GM19351 (cell line): ENCODE data around the gene ZNF674.
"Not testable (repeated sequence)": the region's sequence is repeated elsewhere in the genome, so short reads cannot be mapped to it uniquely, and the experiment has no call there.

ENCODE experiments used
- ATAC-seq: cut with Tn5 transposase; IDR thresholded peaks from one replicate; pipeline ENCODE4 v1.9.1; 2021; ENCODE audit warnings: mild to moderate bottlenecking, moderate library complexity; ENCODE audit not compliant: unreplicated experiment

Gene ZNF674

GRCh38 chrX:46478634-46479033, 66.6 kb downstream of the ZNF674 start:
- not testable (repeated sequence) for ATAC-seq

GRCh38 chrX:46477435-46477834, 67.8 kb downstream of the ZNF674 start:
- no peak for ATAC-seq

GRCh38 chrX:46465203-46465602, 80.0 kb downstream of the ZNF674 start:
- ATAC-seq, result no peak

- ATAC-seq, result no peak
These were observed 81.5 kb downstream of the ZNF674 start for GRCh38 chrX:46463682-46464081.

GRCh38 chrX:46461660-46462191, 83.5 kb downstream of the ZNF674 start:
- peak; percentile 97 for ATAC-seq

GRCh38 chrX:46460801-46461659, 84.2 kb downstream of the ZNF674 start:
- not testable (repeated sequence) for ATAC-seq

- no peak for ATAC-seq
These were observed 85.6 kb downstream of the ZNF674 start for GRCh38 chrX:46459603-46460002.

- no peak for ATAC-seq
These were observed 88.9 kb downstream of the ZNF674 start for GRCh38 chrX:46456125-46456922.
